Measurements from ENCODE around the gene RGS3. TPM values are rescaled to one million over a fixed set of nuclear protein-coding genes. Genes with fewer than 3 reads are reported as not detected.

The RGS3 gene
- total RNA-seq, 2 experiments from 2014 or later, result 22.8 to 32.9 TPM

DNA sequence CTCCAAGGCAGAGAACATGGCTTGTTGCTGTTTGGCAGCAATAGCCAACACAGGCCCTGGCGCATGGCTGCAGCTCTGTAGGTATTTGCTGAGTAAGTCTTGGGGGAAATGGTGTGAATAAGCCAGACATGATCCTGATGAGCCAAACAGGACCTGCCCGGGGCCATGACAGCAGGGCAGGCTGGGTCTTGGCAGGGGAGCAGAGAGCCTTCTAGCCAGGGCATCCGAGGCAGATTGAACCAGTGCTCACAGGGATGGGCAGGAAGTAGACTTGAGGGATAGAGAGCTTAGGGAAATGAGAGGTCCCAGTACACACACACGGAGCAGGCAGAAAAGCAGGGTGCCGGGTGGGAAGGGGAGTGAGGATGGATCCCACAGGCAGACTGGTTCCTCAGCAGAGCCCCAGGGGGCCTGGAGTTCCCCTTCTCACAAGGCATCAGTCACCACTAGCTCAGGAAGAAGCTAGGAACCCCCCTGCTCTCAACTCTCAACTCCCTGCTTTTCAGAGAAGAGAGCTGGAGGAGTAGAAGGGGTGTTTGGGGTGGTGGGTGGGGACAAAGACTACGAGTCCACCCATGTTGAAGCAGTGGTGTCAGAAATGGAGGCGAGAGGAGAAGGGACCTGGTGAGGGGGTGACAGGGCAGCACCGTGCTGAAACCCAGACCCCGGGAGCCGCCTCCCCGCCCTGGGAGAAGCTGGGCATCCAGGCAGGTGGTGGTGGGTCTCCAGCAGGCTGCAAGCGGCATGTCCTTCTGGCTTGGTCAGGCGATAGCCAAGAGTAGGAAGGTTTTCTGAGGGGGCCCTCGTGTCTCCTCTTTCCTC, 111.1 kb downstream of the RGS3 start:
- peak overlapping the region; percentile 84 for H3K27ac ChIP-seq (ENCODE audit: low read depth, low read length, poor library complexity, severe bottlenecking)

DNA sequence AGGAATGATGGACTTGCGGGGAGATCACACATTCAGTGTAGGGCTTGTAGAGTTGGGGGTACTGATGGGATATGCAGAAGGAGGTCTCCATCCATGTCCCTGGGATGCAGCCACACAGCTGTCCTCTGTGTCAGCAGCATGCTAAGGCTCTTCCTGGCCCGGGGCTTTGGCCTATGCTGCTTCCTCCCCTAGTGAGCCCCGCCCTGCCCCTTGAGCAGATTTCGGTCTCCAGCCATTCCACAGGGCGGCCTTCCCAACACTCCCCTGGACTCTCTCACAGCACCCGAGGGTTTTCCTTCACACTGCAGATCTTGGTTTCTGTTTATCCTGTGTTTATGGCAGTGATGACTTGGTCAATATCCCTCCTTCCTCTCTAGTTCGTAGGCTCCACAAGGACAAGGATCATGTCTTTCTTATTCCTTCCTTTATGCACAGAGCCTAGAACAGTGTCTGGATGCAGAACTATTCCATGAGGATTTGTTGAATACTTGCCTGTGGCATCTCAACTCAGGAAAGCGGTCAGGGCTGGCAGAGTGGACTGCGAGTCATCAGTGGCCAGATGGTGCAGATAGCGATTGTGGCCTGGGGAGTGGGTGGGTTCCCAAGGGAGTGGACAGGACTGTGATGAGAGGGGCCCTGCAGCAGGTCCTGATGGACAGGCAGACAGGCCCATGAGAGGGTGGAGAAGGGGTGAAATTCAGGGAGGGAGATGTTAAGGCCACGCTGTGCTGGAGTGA, 114.2 kb downstream of the RGS3 start:
- no peaks in the 10 kb centered on the region for H3K9me2 ChIP-seq (ENCODE audit: insufficient read depth, low read length)
- H3K9me3 ChIP-seq (ENCODE audit: low read length), result no peaks in the 10 kb centered on the region
- no TSS peak for BruUV-seq (replicated peaks)
- POLR2A ChIA-PET, result interaction anchor here (0.7 to 6.1 kb wide), 10 partner anchors 25 to 1351 kb away, joined by 3 to 61 read pairs (median 6); partner anchors contain the start of genes C9orf43 and POLE3
- peaks cover 95% of the 10 kb centered on the region for H3K4me1 ChIP-seq (ENCODE audit: insufficient read depth, low read length, poor library complexity, severe bottlenecking)
- no peaks in the 10 kb centered on the region for H3K36me3 ChIP-seq (ENCODE audit: insufficient read depth, low read length)
- intact Hi-C loops (cut with micrococcal nuclease; ENCODE audit: unreplicated experiment), result loop anchor here (2.0 to 5.0 kb wide), 2 partner anchors 357 to 810 kb away; partner anchors contain the start of genes AKNA, FKBP15 and SLC31A1
- no peak for DNase-seq (ENCODE audit: low spot score)
- no peak overlapping the region for H2AFZ ChIP-seq (ENCODE audit: low read length)
- no peaks in the 10 kb centered on the region for H3K79me2 ChIP-seq (ENCODE audit: insufficient read depth, low read depth, low read length)
- H4K20me1 ChIP-seq (ENCODE audit: insufficient read depth, low read length), result no peaks in the 10 kb centered on the region
- TF ChIP-seq EZH2phosphoT487 (IDR thresholded peaks at IDR 0.05; ENCODE audit: borderline replicate concordance, low read depth, low read length), result no peak
- TF ChIP-seq, protein P1, sequence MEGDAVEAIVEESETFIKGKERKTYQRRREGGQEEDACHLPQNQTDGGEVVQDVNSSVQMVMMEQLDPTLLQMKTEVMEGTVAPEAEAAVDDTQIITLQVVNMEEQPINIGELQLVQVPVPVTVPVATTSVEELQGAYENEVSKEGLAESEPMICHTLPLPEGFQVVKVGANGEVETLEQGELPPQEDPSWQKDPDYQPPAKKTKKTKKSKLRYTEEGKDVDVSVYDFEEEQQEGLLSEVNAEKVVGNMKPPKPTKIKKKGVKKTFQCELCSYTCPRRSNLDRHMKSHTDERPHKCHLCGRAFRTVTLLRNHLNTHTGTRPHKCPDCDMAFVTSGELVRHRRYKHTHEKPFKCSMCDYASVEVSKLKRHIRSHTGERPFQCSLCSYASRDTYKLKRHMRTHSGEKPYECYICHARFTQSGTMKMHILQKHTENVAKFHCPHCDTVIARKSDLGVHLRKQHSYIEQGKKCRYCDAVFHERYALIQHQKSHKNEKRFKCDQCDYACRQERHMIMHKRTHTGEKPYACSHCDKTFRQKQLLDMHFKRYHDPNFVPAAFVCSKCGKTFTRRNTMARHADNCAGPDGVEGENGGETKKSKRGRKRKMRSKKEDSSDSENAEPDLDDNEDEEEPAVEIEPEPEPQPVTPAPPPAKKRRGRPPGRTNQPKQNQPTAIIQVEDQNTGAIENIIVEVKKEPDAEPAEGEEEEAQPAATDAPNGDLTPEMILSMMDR (conservative IDR thresholded peaks at IDR 0.05; ENCODE audit: low read length), result no peak
- peak overlapping the region; percentile 96 for H3K27ac ChIP-seq (ENCODE audit: low read depth, low read length, poor library complexity, severe bottlenecking)
- no peak overlapping the region for H3K4me3 ChIP-seq (ENCODE audit: low read depth, low read length, poor library complexity, severe bottlenecking)
- CTCF ChIA-PET (ENCODE audit: unreplicated experiment), result interaction anchor here (0.8 to 1.9 kb wide), 6 partner anchors 13 to 132 kb away, joined by 3 to 8 read pairs (median 5); no protein-coding TSS in a partner anchor
- peak overlapping the region; percentile 77; the same call in 1 of the 2 replicates for H3K4me2 ChIP-seq (ENCODE audit: low read length)

More for the DNA sequence above, 111.1 kb downstream of the RGS3 start:
- intact Hi-C loops (cut with micrococcal nuclease; ENCODE audit: unreplicated experiment), result loop anchor here (5.0 kb wide), 1 partner anchor 813 kb away; the partner anchor contains the start of gene AKNA
- Histone ChIP-seq H2AFZ (ENCODE audit: low read length) (no peak overlapping the region; the same call in 1 of the 2 replicates), H3K4me1 (ENCODE audit: insufficient read depth, low read length, poor library complexity, severe bottlenecking) (peaks cover 66% of the 10 kb centered on the region), H3K9me3 (ENCODE audit: low read length) (no peaks in the 10 kb centered on the region), H3K36me3 (ENCODE audit: insufficient read depth, low read length) (no peaks in the 10 kb centered on the region), H3K79me2 (ENCODE audit: insufficient read depth, low read depth, low read length) (no peaks in the 10 kb centered on the region), H3K4me3 (ENCODE audit: low read depth, low read length, poor library complexity, severe bottlenecking) (no peak overlapping the region), H3K9me2 (ENCODE audit: insufficient read depth, low read length) (no peaks in the 10 kb centered on the region), H4K20me1 (ENCODE audit: insufficient read depth, low read length) (no peaks in the 10 kb centered on the region), H3K4me2 (ENCODE audit: low read length) (peak overlapping the region; percentile 53)
- DNase-seq (ENCODE audit: low spot score), result no peak
- TF ChIP-seq, protein P1 (conservative IDR thresholded peaks at IDR 0.05; ENCODE audit: low read length), result no peak
- no peak for TF ChIP-seq EZH2phosphoT487 (IDR thresholded peaks at IDR 0.05; ENCODE audit: borderline replicate concordance, low read depth, low read length)
- CTCF ChIA-PET (ENCODE audit: unreplicated experiment), result interaction anchor here (0.6 to 0.7 kb wide), 2 partner anchors 10 to 113 kb away, joined by 3 to 4 read pairs; no protein-coding TSS in a partner anchor
- BruUV-seq (replicated peaks), result no TSS peak
- POLR2A ChIA-PET, result interaction anchor here (0.6 to 3.0 kb wide), 6 partner anchors 9 to 1195 kb away, joined by 3 to 16 read pairs (median 3); no protein-coding TSS in a partner anchor
